Measurements from ENCODE around the gene ENHO. TPM values are rescaled to one million over a fixed set of nuclear protein-coding genes. Genes with fewer than 3 reads are reported as not detected.
A peak's percentile ranks its signal among the peaks of the same experiment; 100 is the strongest.

ENHO gene
- total RNA-seq, 2 experiments from 2014 or later: not detected

- no peaks in the 10 kb centered on the region for H3K4me1 Mint-ChIP-seq (ENCODE audit: low read depth)
These were observed 31.6 kb upstream of the ENHO start for GRCh38 chr9:34554211-34555001.

GRCh38 chr9:34553511-34554021, 30.8 kb upstream of the ENHO start:
- DNase-seq: no peak
- peaks cover 2% of the 10 kb centered on the region for H3K27me3 Mint-ChIP-seq (ENCODE audit: low read depth)
- no peaks in the 10 kb centered on the region for H3K4me1 Mint-ChIP-seq (ENCODE audit: low read depth)
- ATAC-seq: no peak
- ChIA-PET POLR2A (no interaction called here), CTCF (no interaction called here)
- H3K36me3 Mint-ChIP-seq (ENCODE audit: low read depth): no peaks in the 10 kb centered on the region
- H3K27ac Mint-ChIP-seq: no peak overlapping the region
- no peak overlapping the region for H3K4me3 Mint-ChIP-seq
- no peaks in the 10 kb centered on the region for H3K9me3 Mint-ChIP-seq (ENCODE audit: insufficient read depth)

More at GRCh38 chr9:34554211-34555001, 31.6 kb upstream of the ENHO start:
- H3K9me3 Mint-ChIP-seq (ENCODE audit: insufficient read depth): no peaks in the 10 kb centered on the region
- ChIA-PET POLR2A (no interaction called here), CTCF (no interaction called here)
- DNase-seq (no peak), ATAC-seq (no peak)
- H3K4me3 Mint-ChIP-seq: no peak overlapping the region
- no peak overlapping the region for H3K27ac Mint-ChIP-seq
- peaks cover 5% of the 10 kb centered on the region for H3K27me3 Mint-ChIP-seq (ENCODE audit: low read depth)
- no peaks in the 10 kb centered on the region for H3K36me3 Mint-ChIP-seq (ENCODE audit: low read depth)

GRCh38 chr9:34552986-34553385, 30.2 kb upstream of the ENHO start:
- Mint-ChIP-seq H3K27me3 (ENCODE audit: low read depth) (peaks cover 5% of the 10 kb centered on the region), H3K4me3 (no peak overlapping the region), H3K9me3 (ENCODE audit: insufficient read depth) (no peaks in the 10 kb centered on the region), H3K36me3 (ENCODE audit: low read depth) (no peaks in the 10 kb centered on the region), H3K4me1 (ENCODE audit: low read depth) (no peaks in the 10 kb centered on the region), H3K27ac (no peak overlapping the region)
- no peak for DNase-seq
- POLR2A ChIA-PET: no interaction called here
- no peak for ATAC-seq
- CTCF ChIA-PET: interaction anchor here (0.8 kb wide), 1 partner anchor 51 kb away, joined by 3 read pairs; no protein-coding TSS in a partner anchor

- ATAC-seq (no peak), DNase-seq (no peak)
- peaks cover 5% of the 10 kb centered on the region for H3K27me3 Mint-ChIP-seq (ENCODE audit: low read depth)
- CTCF ChIA-PET: interaction anchor here (0.8 kb wide), 1 partner anchor 51 kb away, joined by 3 read pairs; no protein-coding TSS in a partner anchor
- no peaks in the 10 kb centered on the region for H3K4me1 Mint-ChIP-seq (ENCODE audit: low read depth)
- POLR2A ChIA-PET: no interaction called here
- H3K9me3 Mint-ChIP-seq (ENCODE audit: insufficient read depth): no peaks in the 10 kb centered on the region
- H3K4me3 Mint-ChIP-seq: no peak overlapping the region
- no peak overlapping the region for H3K27ac Mint-ChIP-seq
- no peaks in the 10 kb centered on the region for H3K36me3 Mint-ChIP-seq (ENCODE audit: low read depth)
These were observed 29.8 kb upstream of the ENHO start for GRCh38 chr9:34552606-34552981.

- no peak overlapping the region for H3K4me3 Mint-ChIP-seq
- no peak overlapping the region for H3K27ac Mint-ChIP-seq
- ATAC-seq (no peak), DNase-seq (no peak)
- no peaks in the 10 kb centered on the region for H3K4me1 Mint-ChIP-seq (ENCODE audit: low read depth)
- H3K27me3 Mint-ChIP-seq (ENCODE audit: low read depth): peaks cover 5% of the 10 kb centered on the region
- H3K36me3 Mint-ChIP-seq (ENCODE audit: low read depth): no peaks in the 10 kb centered on the region
- no peaks in the 10 kb centered on the region for H3K9me3 Mint-ChIP-seq (ENCODE audit: insufficient read depth)
- ChIA-PET POLR2A (no interaction called here), CTCF (interaction anchor here (0.6 to 0.8 kb wide), 2 partner anchors 40 to 52 kb away, joined by 3 to 6 read pairs; no protein-coding TSS in a partner anchor)
These were observed 29.2 kb upstream of the ENHO start for GRCh38 chr9:34551751-34552605.

- DNase-seq (no peak), ATAC-seq (no peak)
- H3K27me3 Mint-ChIP-seq (ENCODE audit: low read depth): peaks cover 5% of the 10 kb centered on the region
- CTCF ChIA-PET: interaction anchor here (0.6 to 1.0 kb wide), 2 partner anchors 41 to 51 kb away, joined by 3 to 6 read pairs; no protein-coding TSS in a partner anchor
- POLR2A ChIA-PET: no interaction called here
- H3K9me3 Mint-ChIP-seq (ENCODE audit: insufficient read depth): no peaks in the 10 kb centered on the region
- no peak overlapping the region for H3K4me3 Mint-ChIP-seq
- no peaks in the 10 kb centered on the region for H3K36me3 Mint-ChIP-seq (ENCODE audit: low read depth)
- H3K27ac Mint-ChIP-seq: no peak overlapping the region
- no peaks in the 10 kb centered on the region for H3K4me1 Mint-ChIP-seq (ENCODE audit: low read depth)
These were observed 28.0 kb upstream of the ENHO start for GRCh38 chr9:34550681-34551270.

- peaks cover 8% of the 10 kb centered on the region for H3K27me3 Mint-ChIP-seq (ENCODE audit: low read depth)
- ChIA-PET CTCF (interaction anchor here (1.0 kb wide), 1 partner anchor 50 kb away, joined by 3 read pairs; no protein-coding TSS in a partner anchor), POLR2A (no interaction called here)
- no peaks in the 10 kb centered on the region for H3K4me1 Mint-ChIP-seq (ENCODE audit: low read depth)
- ATAC-seq (no peak), DNase-seq (no peak)
- H3K4me3 Mint-ChIP-seq: no peak overlapping the region
- H3K9me3 Mint-ChIP-seq (ENCODE audit: insufficient read depth): no peaks in the 10 kb centered on the region
- no peaks in the 10 kb centered on the region for H3K36me3 Mint-ChIP-seq (ENCODE audit: low read depth)
- H3K27ac Mint-ChIP-seq: no peak overlapping the region
These were observed 27.4 kb upstream of the ENHO start for GRCh38 chr9:34550016-34550680.

- Mint-ChIP-seq H3K4me1 (ENCODE audit: low read depth) (no peaks in the 10 kb centered on the region), H3K27me3 (ENCODE audit: low read depth) (peaks cover 11% of the 10 kb centered on the region), H3K9me3 (ENCODE audit: insufficient read depth) (no peaks in the 10 kb centered on the region), H3K4me3 (no peak overlapping the region), H3K27ac (no peak overlapping the region), H3K36me3 (ENCODE audit: low read depth) (no peaks in the 10 kb centered on the region)
- ATAC-seq (no peak), DNase-seq (no peak)
- POLR2A ChIA-PET: no interaction called here
- CTCF ChIA-PET: no interaction called here
These were observed 26.6 kb upstream of the ENHO start for GRCh38 chr9:34549407-34549732.

- ATAC-seq: peak; percentile 60
- CTCF ChIA-PET: interaction anchor here (0.9 to 1.8 kb wide), 9 partner anchors 10 to 144 kb away, joined by 3 to 7 read pairs (median 4); no protein-coding TSS in a partner anchor
- Mint-ChIP-seq H3K4me3 (no peak overlapping the region), H3K27ac (no peak overlapping the region), H3K9me3 (ENCODE audit: insufficient read depth) (no peaks in the 10 kb centered on the region), H3K36me3 (ENCODE audit: low read depth) (no peaks in the 10 kb centered on the region), H3K27me3 (ENCODE audit: low read depth) (peaks cover 13% of the 10 kb centered on the region), H3K4me1 (ENCODE audit: low read depth) (no peaks in the 10 kb centered on the region)
- POLR2A ChIA-PET: no interaction called here
- peak; percentile 37 for DNase-seq
These were observed 25.3 kb upstream of the ENHO start for GRCh38 chr9:34547960-34548611.

GRCh38 chr9:34546834-34547827, 24.3 kb upstream of the ENHO start:
- ATAC-seq: peak; percentile 72
- CTCF ChIA-PET: interaction anchor here (0.9 to 1.8 kb wide), 9 partner anchors 11 to 143 kb away, joined by 3 to 7 read pairs (median 4); no protein-coding TSS in a partner anchor
- DNase-seq: peak; percentile 70

More at GRCh38 chr9:34546834-34547827, 24.3 kb upstream of the ENHO start:
- POLR2A ChIA-PET: no interaction called here
- Mint-ChIP-seq H3K27ac (no peak overlapping the region), H3K27me3 (ENCODE audit: low read depth) (peaks cover 16% of the 10 kb centered on the region), H3K36me3 (ENCODE audit: low read depth) (no peaks in the 10 kb centered on the region), H3K4me3 (no peak overlapping the region), H3K4me1 (ENCODE audit: low read depth) (no peaks in the 10 kb centered on the region), H3K9me3 (ENCODE audit: insufficient read depth) (no peaks in the 10 kb centered on the region)
